C1 segment of cervical spinal cord (tissue), 14 donors: ENCODE measurements around the gene NCBP2.

ENCODE experiments used
- DNase-seq, 14 donors: peaks; one replicate each; lab custom pipeline; 2025; lab: John Stamatoyannopoulos, UW

Gene NCBP2

DNA sequence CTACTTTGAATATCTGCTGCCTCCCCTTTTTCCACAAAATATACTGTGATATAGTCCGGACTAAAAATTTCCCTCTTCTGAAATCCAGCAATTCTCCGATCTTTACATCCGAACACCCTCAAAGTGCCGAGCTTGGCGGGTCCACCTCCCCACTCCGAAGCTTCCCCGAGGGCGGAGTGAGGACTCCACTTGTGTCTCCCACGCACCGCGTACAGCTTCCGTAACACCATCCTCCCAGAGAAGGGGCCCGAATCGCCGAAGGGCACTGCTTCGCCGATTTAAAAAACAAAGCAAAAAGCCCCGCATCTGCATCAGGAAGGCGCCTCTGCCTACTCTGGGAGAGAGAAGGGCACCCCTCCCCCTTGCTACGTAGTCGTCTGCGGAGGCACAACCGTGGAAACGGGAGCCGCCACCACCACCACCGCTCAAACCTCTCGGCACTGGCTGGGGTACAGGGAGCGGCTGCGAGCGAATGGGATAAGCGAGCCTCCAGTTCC, 551 bp downstream of the NCBP2 start:
- peak in 6 of 14 donors; percentile 30 to 56 (median 44) for DNase-seq

DNA sequence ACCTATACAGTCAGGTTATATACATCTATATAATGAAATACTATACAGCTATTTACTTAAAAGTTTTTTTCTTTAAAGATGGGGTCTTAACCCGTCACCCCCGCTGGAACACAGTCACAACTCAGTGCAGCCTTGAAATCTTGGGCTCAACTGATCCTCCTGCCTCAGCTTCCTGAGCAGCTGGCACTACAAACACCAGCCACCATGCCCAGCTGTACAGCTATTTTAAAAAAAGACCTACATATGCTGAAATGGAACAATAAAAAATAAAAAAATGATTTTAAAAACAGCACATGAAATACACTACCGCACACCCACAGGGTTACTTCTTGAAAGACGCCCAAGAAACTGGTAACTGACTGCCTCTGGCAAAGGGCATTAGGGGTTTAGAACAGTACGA, 3.8 kb downstream of the NCBP2 start:
- no peak for DNase-seq

DNA sequence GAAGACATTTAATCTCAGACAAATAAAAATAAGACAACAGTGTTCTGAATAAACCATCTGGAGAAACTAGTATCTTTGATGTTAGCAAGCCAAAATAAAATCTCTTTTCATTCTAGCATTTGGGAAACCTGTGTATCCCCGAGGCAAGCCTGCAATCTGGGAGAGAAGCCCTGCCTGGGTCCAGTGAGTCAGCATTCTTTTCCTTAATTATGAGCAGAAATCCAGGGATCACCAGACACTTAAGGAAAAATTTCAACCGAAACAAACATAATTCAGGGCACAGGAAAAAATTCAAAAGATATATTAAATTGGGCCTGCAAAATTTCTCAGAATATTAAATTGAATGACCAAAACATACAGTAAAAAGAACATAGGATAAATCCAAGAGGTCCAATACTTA, 4.2 kb downstream of the NCBP2 start:
- DNase-seq, result no peak

DNA sequence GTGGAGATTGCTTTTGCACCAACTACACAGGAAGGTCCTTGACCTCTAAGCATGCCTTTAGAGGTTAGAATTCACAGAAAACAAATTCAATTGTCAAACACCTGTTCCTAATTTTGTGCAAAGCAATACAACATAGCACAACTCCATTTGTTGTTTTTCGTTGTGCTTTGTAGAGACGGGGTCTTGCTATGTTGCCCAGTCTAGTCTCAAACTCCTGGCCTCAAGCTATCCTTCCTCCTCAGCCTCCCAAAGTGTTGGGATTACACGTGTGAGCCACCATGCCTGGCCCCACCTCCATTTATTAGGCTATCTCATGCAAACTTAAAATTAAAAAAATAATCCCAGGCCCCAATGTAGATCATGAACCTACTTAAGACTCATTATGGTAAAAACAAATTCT, 6.0 kb downstream of the NCBP2 start:
- DNase-seq, result no peak

DNA sequence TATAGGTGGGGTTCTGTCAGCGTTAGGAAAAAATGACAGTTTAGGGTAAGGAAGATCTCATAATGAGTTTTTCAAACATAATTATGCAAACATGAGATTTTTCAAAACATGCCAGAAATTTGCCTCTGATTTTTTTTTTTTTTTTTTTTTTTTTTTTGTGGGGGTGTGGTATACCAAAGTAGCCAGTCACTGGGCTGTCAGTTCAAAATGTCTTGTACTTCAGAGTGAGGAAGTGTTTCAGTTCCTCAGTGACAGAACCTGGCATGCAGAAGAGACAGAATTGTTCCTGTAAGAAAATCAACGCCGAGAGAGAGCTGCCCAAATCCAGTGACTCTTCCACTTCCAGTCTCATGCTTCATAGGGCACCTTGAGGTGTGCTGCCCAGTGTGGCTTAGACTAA, 9.7 kb downstream of the NCBP2 start:
- no peak for DNase-seq

DNA sequence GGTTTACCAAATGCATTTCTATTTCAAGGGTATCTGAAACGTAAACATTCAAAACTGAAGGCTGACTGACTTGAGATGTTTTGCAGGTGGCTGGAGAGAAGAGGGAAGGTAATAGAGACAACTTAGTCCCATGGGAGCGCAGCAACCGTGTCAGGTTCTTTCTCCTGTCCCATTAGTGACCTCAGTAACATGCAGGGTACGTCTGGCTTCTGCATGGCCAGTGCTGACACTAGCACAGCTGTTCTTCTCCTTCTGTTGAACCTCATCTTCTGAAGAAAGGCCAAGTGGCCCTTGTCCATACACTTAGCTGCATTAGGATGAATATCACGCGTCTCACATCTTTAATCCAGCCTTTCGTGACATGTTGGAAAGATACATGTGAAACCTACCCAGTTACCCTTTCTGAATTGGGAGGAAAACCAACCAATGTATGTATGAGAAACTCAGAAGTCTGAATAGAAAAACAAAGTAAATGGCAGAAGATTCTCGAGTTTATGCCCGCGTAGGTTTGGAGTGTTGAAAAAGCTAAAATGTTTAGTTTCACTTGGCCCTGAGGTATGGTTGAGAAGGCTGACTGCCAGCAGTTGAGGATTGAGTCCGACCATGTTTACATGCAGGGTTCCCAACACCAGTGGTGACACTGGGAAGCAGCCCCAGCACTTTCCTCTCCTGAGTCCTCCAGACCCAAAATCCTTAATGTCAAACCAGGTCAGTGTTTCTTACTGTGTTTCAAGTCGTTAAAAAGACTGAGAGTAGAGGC, 10.3 kb downstream of the NCBP2 start:
- DNase-seq, result no peak

DNA sequence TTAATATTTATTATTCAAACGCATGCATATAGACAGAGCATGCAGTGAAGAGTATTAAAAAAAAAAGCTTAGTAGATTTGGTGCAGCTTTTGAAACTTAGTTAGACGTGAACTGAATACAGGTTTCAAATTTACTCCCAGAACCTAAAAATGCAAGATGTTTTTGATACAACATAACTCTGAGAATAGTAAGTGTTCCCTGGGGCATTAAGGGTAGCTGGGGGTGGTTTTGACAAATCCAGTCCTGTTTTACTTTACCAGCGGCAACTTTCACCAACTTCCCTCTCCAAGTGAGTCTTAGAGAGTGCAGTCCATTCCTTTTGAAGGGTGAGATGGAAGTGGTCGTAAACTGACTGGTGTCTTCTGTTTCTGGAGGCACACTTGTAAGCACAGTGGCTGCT, 11.2 kb downstream of the NCBP2 start:
- no peak for DNase-seq

DNA sequence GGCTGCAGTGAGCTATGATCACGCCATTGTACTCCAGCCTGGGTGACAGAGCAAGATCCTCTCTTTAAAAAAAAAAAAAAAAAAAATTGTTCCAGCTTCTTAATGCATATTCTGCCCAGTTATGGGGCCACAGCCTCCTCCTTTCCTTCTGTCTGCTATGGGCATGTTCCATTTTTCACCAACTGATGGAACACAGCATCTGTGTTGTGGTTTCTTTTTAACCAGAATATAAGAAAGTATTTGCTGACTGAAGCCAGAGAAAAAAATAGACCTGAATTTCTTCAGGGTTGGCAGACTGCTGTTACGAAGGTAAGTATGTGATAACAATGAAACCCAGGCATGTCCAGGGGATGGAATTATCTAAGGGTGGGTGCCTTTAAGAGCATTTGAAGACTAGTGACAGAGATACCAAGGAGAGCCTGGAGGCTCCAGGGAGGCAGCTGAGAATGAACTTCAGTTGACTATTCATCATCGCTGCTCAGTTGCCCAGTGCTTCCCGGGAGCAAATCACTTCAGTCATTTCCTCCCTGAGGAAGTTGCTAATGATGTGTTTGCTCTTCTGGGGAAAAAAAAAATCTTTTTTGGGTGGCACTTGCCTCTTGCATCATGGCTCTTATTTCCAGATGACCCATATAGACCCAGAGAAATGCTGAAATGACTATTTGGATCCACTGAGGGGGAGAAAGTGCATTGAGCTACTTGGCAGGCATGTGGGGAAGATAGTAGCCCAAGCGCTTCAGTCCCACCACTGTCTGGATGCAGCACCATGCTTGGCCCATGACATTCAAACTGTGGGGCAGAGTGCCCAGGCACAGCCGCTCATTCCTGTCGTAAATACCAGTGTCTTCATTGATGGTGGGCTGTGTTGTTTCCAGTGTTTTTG, 14.5 kb downstream of the NCBP2 start:
- no peak for DNase-seq

DNA sequence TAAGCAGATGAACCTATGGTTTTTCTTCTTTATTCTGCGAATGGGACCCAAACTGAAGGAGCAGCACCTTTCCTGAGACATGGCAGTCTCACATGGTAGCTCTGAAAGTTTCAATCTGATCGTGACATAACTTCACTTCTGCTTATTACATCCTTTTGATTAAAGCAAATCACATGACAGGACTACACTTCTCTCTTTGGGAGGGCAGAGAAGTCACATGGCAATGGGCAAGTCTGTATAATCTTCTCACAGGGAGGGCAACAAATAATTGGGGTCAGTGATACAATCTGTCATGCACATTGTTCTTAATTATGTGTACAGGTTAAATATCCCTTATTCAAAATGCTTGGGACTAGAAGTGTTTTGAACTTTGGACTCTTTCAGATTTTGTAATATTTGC, 21.6 kb downstream of the NCBP2 start:
- DNase-seq, result no peak

DNA sequence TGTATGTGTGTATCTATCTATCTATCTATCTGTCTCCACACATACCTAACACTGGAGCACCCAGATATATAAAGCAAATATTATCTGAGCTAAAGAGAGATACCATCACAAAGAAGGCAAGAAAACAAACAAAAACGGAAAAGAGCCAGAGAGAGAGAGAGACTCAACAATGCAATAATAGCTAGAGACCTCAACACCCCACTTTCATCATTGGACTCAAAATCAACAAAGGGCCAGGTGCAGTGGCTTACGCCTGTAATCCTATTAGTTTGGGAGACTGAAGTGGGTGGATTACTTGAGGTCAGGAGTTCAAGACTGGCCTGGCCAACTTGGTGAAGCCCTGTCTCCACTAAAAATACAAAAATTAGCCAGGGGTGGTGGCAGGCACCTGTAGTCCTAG, 23.4 kb downstream of the NCBP2 start:
- DNase-seq, result no peak

DNA sequence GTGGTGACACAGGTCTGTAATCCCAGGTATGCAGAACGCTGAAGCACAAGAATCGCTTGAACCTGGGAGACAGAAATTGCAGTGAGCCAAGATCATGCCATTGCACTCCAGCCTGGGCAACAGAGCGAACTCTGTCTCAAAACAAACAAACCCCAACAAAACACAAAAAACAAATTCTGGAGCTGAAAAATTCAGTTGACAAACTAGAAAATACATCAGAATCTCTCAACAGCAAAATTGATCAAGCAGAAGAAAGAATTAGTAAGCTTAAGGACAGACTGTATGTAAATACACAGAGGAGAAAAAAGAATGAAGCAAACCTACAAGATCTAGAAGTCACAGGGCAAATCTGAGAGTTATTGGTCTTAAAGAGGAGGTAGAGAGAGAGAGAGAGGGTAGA, 25.3 kb downstream of the NCBP2 start:
- DNase-seq, result no peak

DNA sequence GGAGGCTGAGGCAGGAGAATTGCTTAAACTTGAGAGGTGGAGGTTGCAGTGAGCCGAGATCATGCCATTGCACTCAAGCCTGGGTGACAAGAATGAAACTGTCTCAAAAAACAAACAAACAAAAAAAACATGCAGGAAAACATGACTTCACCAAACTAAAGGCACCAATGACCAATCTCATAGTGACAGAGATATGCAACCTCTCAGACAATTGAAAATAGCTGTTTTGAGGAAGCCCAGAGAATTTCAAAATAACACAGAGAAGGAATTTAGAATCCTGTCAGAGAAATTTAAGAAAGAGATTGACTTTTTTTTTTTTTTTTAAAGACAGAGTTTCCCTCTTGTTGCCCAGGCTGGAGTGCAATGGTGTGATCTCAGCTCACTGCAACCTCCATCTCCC, 26.1 kb downstream of the NCBP2 start:
- no peak for DNase-seq

DNA sequence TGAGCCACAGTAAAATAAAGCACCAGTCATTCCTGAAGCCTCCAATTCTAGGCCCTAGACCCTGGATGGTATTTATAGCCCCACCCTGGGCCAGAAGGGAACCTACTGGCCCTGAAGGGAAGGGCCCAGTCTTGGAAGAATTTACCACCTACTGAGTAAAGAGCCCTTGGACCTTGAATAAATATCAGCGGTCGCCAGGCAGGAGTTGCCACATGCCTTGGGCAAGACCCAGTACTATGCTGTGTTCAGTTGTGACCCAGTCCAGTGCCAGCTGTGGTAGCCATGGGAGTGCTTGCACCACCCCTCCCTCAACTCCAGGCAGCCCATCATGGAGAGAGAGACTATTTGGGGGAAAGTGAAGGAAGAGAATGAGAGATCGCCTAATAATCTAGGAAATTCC, 27.0 kb downstream of the NCBP2 start:
- no peak for DNase-seq

DNA sequence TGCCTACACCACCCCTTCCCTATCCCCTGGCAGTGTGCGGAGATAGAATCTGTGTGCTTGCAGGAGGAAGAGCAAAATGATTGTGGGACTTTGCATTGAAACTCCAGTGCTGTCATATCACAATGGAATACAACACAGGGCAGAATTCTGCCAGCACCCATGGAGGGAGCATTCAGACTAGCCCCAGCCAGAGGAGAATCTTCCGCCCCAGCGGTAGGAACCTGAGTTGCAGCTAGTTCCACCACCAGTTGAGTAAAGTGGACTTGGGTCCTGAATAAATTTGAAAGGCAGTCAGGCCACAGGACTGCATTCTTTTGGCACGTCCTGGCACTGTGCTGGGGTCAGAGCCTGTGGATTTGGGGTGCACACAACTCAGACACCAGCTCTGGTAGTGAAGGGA, 27.5 kb downstream of the NCBP2 start:
- no peak for DNase-seq

DNA sequence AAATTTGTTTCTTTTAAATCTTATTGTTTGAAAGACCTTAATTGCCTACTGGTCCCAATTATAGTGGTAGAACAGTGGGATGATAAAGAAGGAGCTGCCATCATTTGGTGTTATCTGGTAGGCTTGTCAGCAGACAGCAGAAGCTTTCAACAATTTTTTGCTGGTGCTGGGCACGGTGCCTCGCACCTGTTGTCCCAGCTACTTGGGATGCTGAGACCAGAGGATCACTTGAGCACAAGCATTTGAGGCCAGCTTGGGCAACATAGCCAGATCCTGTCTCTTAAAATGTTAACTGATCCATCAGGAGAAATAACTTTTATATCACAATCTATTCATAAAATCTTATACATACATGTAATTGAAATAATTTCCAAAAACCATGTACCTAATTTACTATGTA, 38.6 kb downstream of the NCBP2 start:
- no peak for DNase-seq

DNA sequence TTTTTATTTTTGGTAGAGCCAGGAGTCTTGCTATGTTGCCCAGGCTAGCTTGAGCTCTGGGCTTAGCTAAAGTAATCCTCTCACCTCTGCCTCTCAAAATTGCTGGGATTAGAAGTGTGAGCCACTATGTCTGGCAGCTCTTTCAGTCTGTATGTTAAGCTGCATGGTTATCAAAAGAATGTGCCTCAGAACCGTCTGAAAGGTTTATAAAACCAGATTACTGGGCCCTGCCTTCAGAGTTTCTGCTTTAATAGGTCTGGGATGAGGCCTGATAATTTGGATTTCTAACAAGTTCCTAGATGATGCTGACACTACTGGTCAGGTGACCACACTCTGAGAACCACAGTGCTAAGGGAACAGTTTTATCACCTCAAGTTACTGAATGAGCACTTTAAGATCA, 40.0 kb downstream of the NCBP2 start:
- no peak for DNase-seq

DNA sequence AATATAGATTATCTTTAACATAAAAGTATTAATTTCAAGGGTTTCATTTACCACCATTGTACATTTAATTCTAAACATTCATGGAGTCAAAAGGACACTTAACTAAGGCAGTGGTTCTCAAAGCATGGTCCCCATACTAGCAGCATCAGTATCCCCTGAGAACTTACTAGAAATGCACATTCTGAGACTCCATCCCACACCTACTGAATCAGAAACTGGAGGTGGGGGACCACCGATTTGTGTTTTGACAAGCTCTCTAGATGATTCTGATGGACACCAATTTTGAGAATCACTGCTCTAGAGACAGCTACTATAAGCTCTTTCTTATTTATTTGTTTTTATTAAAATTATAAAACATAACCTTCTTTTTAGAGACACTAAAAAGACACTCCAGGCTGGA, 40.6 kb downstream of the NCBP2 start:
- DNase-seq, result no peak

DNA sequence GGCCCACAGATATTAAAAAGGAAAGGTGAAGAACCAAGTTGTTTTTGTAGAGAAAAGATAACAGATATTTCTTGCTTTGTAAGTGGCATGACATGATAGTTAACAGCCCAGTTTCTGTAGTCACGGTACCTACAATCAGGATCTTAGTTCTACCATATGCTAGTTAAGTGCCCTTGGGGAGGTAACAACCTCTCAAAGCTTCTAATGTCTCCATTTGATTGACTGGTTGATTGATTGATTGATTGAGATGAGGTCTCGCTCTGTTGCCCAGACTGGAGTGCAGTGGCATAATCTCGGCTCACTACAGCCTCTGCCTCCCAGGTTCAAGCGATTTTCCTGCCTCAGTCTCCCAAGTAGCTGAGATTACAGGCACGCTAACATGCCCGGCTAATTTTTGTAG, 46.1 kb downstream of the NCBP2 start:
- DNase-seq, result no peak

DNA sequence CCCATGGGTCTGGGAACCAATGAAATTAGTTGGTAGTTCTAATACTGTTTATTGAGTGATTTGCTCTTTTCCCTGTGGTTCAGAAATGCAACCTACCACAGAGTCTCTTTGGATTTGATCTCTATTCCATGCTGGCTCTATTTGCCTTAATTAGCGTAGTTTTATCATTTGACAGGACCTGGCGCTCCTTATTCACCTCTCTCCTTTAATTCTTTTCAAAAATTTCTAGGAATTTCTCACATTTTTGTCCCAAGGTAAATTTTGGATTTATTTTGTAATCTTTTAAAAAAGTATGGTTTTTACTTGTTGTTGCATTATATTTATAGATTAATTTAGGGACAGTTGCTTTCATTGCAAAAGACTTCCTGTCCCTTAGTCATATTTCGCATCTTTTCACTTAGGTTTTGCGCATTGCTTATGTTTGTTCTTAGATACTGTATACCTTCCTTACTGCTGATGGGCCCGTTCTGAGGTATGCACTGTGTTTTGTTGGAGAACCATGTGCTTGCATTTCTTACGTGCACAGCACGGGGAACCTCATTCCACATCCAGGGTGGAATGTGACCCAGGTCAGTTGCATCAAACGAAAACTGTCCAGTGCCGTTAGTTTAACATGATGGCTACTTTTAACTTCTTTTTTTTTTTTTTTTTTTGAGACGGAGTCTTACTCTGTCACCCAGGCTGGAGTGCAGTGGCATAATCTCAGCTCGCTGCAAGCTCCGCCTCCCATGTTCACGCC, 47.6 kb downstream of the NCBP2 start:
- DNase-seq, result no peak

DNA sequence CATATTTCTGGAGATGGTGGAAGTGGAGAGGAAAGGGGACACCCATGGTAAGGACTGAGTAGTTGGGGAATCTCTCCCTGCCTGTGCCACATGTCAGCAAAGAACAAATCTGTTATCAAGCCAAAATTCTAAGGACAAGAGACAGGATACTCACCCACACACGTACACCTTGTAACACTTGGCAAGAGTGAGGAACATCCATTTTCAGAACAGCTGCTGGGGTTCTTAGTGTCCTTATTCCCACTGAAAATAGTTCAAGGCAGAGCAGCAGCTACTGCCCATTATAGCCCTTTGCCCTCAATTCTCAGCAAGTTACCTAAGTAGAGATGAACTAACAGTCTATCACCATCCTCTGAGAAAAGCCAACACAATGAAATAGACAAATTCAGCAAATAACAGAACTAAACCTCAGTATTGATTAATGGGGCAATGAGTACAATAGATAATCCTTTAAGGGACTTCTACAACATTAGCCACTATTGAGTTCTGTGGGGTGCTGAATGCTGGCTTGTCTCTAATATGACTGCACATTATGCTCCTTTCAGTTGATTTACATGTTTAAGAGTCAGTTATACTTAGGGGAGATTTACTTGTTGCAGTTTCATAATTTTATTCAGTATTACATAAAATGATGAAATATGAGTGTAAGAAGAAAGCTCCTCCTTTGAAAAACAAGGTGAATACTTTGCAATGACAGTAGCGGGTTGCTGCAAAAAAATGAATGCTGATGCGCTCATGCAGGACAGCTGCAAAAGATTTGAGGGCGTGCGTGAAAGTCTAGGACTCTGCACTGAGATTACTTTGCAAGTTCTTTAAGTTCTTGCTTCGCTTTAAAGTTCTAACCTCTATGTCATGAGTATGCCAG, 52.3 kb downstream of the NCBP2 start:
- no peak for DNase-seq

DNA sequence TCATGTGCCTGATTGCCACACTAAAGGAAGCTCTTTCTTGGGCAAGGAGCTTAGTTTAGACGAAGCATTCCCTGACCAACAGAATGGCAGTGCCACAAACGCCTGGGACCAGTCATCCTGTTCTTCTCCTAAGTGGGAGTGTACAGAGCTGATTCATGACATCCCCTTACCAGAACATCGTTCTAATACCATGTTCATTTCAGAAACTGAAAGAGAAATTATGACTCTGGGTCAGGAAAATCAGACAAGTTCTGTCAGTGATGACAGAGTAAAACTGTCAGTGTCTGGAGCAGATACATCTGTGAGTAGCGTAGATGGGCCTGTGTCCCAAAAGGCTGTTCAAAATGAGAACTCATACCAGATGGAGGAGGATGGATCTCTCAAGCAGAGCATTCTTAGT, 56.2 kb downstream of the NCBP2 start:
- no peak for DNase-seq
